Breast epithelium (tissue), 4 donors: ENCODE measurements around the gene PALMD. TPM values are rescaled to one million over a fixed set of nuclear protein-coding genes. Genes with fewer than 3 reads are reported as not detected.

Experiments used
- DNase-seq, 2 donors: peaks; one replicate each; pipeline ENCODE4 v3.0.0-alpha.2; 2019; ENCODE audit warnings: low spot score in 2 of 2
- H3K27ac ChIP-seq, 2 donors: fragments of 200-600 bp; sonication (generic) in 1 of 2; one replicate each; pipeline ENCODE4 v1.5.1; 2016 to 2019; ENCODE audit warnings: mild to moderate bottlenecking in 1 of 2
- H3K27me3 ChIP-seq, 2 donors: fragments of 200-600 bp; sonication (generic) in 1 of 2; one replicate each; pipeline versions ENCODE4 v1.5.1 to v1.6.0; 2017 to 2019; ENCODE audit warnings: control low read depth in 1 of 2, mild to moderate bottlenecking in 1 of 2
- H3K36me3 ChIP-seq: fragments of 200-600 bp; one replicate; pipeline ENCODE4 v1.5.1; 2019
- H3K4me1 ChIP-seq, 2 donors: fragments of 200-600 bp; sonication (generic); one replicate each; pipeline ENCODE4 v1.5.1; 2016 to 2019; ENCODE audit warnings: control low read depth in 1 of 2
- H3K4me3 ChIP-seq, 3 donors: fragments of 200-600 bp; sonication (generic); 1 replicate in 2 of 3; 2 replicates in 1 of 3; pipeline ENCODE4 v1.5.1; 2016 to 2019; ENCODE audit warnings: mild to moderate bottlenecking in 3 of 3, moderate library complexity in 2 of 3
- H3K9me3 ChIP-seq, 2 donors: fragments of 200-600 bp; sonication (generic) in 1 of 2; one replicate each; pipeline ENCODE4 v1.5.1; 2016 to 2019; ENCODE audit warnings: control low read depth in 1 of 2
- CTCF ChIP-seq, 3 donors: fragments of 450-650 bp; IDR thresholded peaks; one replicate each; pipeline ENCODE4 v1.5.1; 2016 to 2017; ENCODE audit warnings: antibody characterized with exemption in 3 of 3, mild to moderate bottlenecking in 3 of 3, moderate library complexity in 3 of 3
- POLR2A ChIP-seq: fragments of 450-650 bp; IDR thresholded peaks from one replicate; pipeline ENCODE4 v1.6.1; 2016; ENCODE audit warnings: antibody characterized with exemption, mild to moderate bottlenecking, moderate library complexity
- POLR2AphosphoS5 ChIP-seq, 3 donors: sonication (generic); formaldehyde crosslinking; IDR thresholded peaks; one replicate each; pipeline ENCODE4 v1.6.1; 2017; ENCODE audit warnings: antibody characterized with exemption in 3 of 3
- intact Hi-C: fragments of 100-400 bp; cut with DNase I; formaldehyde crosslinking; loops from one replicate; pipeline ENCODE4 v1.15.1; 2023; ENCODE audit warnings: low total_unique reads
- total RNA-seq, 3 donors: library from RNA; depleted of rRNA; stranded (reverse); fragments of >200 nt; gene quantifications; one replicate each; pipeline ENCODE4 v1.1.0, GENCODE V29; 2016

The PALMD gene
- total RNA-seq, 3 donors from 2014 or later = 35.3 to 96.7 (median 77.7) TPM

- intact Hi-C loops = no loop called here
- TF ChIP-seq CTCF (IDR thresholded peaks at IDR 0.05) (no peak), POLR2AphosphoS5 (IDR thresholded peaks at IDR 0.05) (no peak), POLR2A (no peak)
Measured at GRCh38 chr1:99608058-99608457, 37.9 kb upstream of the PALMD start.

GRCh38 chr1:99613716-99614115 is 32.2 kb upstream of the PALMD start:
- DNase-seq = no peak
- H3K27ac ChIP-seq = no peak overlapping the region
- no peaks in the 10 kb centered on the region for H3K4me1 ChIP-seq
- intact Hi-C loops = loop anchor here (10.0 kb wide), 1 partner anchor 1091 kb away; no protein-coding TSS in a partner anchor
- no peaks in the 10 kb centered on the region for H3K27me3 ChIP-seq
- no peak for TF ChIP-seq POLR2A
- no peak for TF ChIP-seq POLR2AphosphoS5 (IDR thresholded peaks at IDR 0.05)
- TF ChIP-seq CTCF (IDR thresholded peaks at IDR 0.05) = no peak
- H3K4me3 ChIP-seq = no peak overlapping the region
- no peaks in the 10 kb centered on the region for H3K36me3 ChIP-seq
- no peaks in the 10 kb centered on the region for H3K9me3 ChIP-seq

More at GRCh38 chr1:99608058-99608457, 37.9 kb upstream of the PALMD start:
- Histone ChIP-seq H3K36me3 (no peaks in the 10 kb centered on the region), H3K9me3 (peaks cover 0 to 5% of the 10 kb centered on the region in 2 donors), H3K27ac (no peak overlapping the region), H3K4me1 (no peaks in the 10 kb centered on the region), H3K4me3 (no peak overlapping the region), H3K27me3 (no peaks in the 10 kb centered on the region)
- DNase-seq = no peak

- Histone ChIP-seq H3K36me3 (no peaks in the 10 kb centered on the region), H3K27me3 (no peaks in the 10 kb centered on the region), H3K4me1 (no peaks in the 10 kb centered on the region), H3K4me3 (no peak overlapping the region), H3K9me3 (no peaks in the 10 kb centered on the region), H3K27ac (no peak overlapping the region)
- intact Hi-C loops = loop anchor here (10.0 kb wide), 1 partner anchor 1090 kb away; no protein-coding TSS in a partner anchor
- no peak for DNase-seq
- no peak for TF ChIP-seq POLR2AphosphoS5 (IDR thresholded peaks at IDR 0.05)
Measured at GRCh38 chr1:99614728-99615127, 31.2 kb upstream of the PALMD start.

- Histone ChIP-seq H3K27me3 (no peaks in the 10 kb centered on the region), H3K4me1 (no peaks in the 10 kb centered on the region), H3K36me3 (no peaks in the 10 kb centered on the region), H3K4me3 (no peak overlapping the region), H3K27ac (no peak overlapping the region), H3K9me3 (no peaks in the 10 kb centered on the region)
- no peak for TF ChIP-seq POLR2A
- TF ChIP-seq POLR2AphosphoS5 (IDR thresholded peaks at IDR 0.05) = no peak
- no peak for TF ChIP-seq CTCF (IDR thresholded peaks at IDR 0.05)
- no peak for DNase-seq
- intact Hi-C loops = loop anchor here (10.0 kb wide), 1 partner anchor 1085 kb away; no protein-coding TSS in a partner anchor
Measured at GRCh38 chr1:99619583-99619982, 26.3 kb upstream of the PALMD start.

- no peaks in the 10 kb centered on the region for H3K27me3 ChIP-seq
- intact Hi-C loops = no loop called here
Measured at GRCh38 chr1:99621340-99621901, 24.5 kb upstream of the PALMD start.

More at GRCh38 chr1:99621340-99621901, 24.5 kb upstream of the PALMD start:
- Histone ChIP-seq H3K9me3 (no peaks in the 10 kb centered on the region), H3K4me1 (no peaks in the 10 kb centered on the region), H3K4me3 (no peak overlapping the region), H3K27ac (no peak overlapping the region), H3K36me3 (no peaks in the 10 kb centered on the region)
- TF ChIP-seq POLR2AphosphoS5 (IDR thresholded peaks at IDR 0.05) (no peak), CTCF (IDR thresholded peaks at IDR 0.05) (no peak), POLR2A (no peak)
- DNase-seq = no peak
